ENCODE measurements around the gene KCNMA1.

- no peak for TF ChIP-seq CTCF (IDR thresholded peaks at IDR 0.05)
- no peak for TF ChIP-seq EP300 (IDR thresholded peaks at IDR 0.05; ENCODE audit: borderline replicate concordance in 1 of 2, low read depth in 1 of 2, low read length in 1 of 2)
- TF ChIP-seq POLR2AphosphoS5 (IDR thresholded peaks at IDR 0.05; ENCODE audit: low read depth, low read length), result no peak
- TF ChIP-seq TEAD4 (IDR thresholded peaks at IDR 0.05; ENCODE audit: borderline replicate concordance, insufficient read depth), result no peak
- no peak for TF ChIP-seq MXI1 (IDR thresholded peaks at IDR 0.05; ENCODE audit: low read depth, low read length)
Observed at GRCh38 chr10:77371421-77371820, 266.2 kb downstream of the KCNMA1 start.

Measured in SK-N-SH (cell line).